Measurements from ENCODE around the gene LGALS7. TPM values are rescaled to one million over a fixed set of nuclear protein-coding genes. Genes with fewer than 3 reads are reported as not detected.

Gene LGALS7
- total RNA-seq, 2 experiments from 2014 or later = not detected

DNA sequence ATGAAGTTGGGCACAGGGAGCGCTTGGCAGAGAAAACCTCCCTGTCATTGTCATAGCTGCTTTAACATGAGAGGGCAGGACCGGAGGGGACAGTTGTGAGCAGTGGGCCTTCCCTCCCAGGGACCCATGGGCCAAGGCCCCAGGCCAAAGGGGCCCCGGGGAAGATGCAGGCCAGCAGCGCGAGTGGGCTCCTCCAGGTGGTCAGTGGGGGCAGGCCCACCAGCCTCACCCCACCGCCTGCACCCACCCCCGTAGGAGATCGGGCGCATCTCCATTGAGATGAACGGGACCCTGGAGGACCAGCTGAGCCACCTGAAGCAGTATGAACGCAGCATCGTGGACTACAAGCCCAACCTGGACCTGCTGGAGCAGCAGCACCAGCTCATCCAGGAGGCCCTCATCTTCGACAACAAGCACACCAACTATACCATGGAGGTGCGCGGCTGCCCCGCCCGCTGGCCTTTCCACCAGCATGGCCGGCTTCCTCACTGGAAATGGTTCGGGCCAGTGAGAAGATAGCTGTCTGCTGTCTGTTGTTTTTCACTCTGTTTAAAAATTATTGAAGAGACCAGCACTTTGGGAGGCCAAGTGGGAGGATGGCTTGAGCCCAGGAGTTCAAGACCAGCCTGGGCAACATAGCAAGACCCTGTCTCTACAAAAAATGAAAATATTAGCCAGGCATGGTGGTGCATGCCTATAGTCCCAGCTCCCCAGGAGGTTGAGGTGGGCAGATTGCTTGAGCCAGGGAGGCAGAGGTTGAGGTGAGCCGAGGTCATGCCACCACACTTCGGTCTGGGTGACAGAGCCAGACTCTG is 47.6 kb downstream of the LGALS7 start:
- Histone ChIP-seq H3K4me3 (ENCODE audit: low read length) (no peak overlapping the region), H3K4me1 (ENCODE audit: insufficient read depth, low read length) (peaks cover 17% of the 10 kb centered on the region), H3K9me3 (ENCODE audit: control insufficient read depth in 1 of 2, insufficient read depth in 1 of 2, low read length in 2 of 2) (no peaks in the 10 kb centered on the region), H3K36me3 (ENCODE audit: insufficient read depth, low read length) (peaks cover 74% of the 10 kb centered on the region), H3K27me3 (ENCODE audit: control insufficient read depth in 1 of 2, insufficient read depth in 2 of 2, low read length in 2 of 2) (no peaks in the 10 kb centered on the region), H3K27ac (ENCODE audit: low read depth in 1 of 2, low read length in 2 of 2) (no peak overlapping the region)
- Mint-ChIP-seq H3K4me1 (ENCODE audit: low read depth) (peaks cover 4% of the 10 kb centered on the region), H3K9me3 (no peaks in the 10 kb centered on the region), H3K27ac (no peak overlapping the region), H3K27me3 (no peaks in the 10 kb centered on the region), H3K4me3 (no peak overlapping the region), H3K36me3 (ENCODE audit: low read depth) (peaks cover 39% of the 10 kb centered on the region)
- DNase-seq = no peak
- ATAC-seq (ENCODE audit: poor library complexity) = no peak
- ChIA-PET CTCF (interaction anchor here (0.8 to 1.2 kb wide), 2 partner anchors 44 to 91 kb away, joined by 3 read pairs; no protein-coding TSS in a partner anchor), POLR2A (interaction anchor here (0.9 kb wide), 1 partner anchor 44 kb away, joined by 3 read pairs; no protein-coding TSS in a partner anchor)
- TF ChIP-seq, protein P1, sequence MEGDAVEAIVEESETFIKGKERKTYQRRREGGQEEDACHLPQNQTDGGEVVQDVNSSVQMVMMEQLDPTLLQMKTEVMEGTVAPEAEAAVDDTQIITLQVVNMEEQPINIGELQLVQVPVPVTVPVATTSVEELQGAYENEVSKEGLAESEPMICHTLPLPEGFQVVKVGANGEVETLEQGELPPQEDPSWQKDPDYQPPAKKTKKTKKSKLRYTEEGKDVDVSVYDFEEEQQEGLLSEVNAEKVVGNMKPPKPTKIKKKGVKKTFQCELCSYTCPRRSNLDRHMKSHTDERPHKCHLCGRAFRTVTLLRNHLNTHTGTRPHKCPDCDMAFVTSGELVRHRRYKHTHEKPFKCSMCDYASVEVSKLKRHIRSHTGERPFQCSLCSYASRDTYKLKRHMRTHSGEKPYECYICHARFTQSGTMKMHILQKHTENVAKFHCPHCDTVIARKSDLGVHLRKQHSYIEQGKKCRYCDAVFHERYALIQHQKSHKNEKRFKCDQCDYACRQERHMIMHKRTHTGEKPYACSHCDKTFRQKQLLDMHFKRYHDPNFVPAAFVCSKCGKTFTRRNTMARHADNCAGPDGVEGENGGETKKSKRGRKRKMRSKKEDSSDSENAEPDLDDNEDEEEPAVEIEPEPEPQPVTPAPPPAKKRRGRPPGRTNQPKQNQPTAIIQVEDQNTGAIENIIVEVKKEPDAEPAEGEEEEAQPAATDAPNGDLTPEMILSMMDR (IDR thresholded peaks at IDR 0.05) = no peak
- intact Hi-C loops (cut with DNase I, micrococcal nuclease) = no loop called here

DNA sequence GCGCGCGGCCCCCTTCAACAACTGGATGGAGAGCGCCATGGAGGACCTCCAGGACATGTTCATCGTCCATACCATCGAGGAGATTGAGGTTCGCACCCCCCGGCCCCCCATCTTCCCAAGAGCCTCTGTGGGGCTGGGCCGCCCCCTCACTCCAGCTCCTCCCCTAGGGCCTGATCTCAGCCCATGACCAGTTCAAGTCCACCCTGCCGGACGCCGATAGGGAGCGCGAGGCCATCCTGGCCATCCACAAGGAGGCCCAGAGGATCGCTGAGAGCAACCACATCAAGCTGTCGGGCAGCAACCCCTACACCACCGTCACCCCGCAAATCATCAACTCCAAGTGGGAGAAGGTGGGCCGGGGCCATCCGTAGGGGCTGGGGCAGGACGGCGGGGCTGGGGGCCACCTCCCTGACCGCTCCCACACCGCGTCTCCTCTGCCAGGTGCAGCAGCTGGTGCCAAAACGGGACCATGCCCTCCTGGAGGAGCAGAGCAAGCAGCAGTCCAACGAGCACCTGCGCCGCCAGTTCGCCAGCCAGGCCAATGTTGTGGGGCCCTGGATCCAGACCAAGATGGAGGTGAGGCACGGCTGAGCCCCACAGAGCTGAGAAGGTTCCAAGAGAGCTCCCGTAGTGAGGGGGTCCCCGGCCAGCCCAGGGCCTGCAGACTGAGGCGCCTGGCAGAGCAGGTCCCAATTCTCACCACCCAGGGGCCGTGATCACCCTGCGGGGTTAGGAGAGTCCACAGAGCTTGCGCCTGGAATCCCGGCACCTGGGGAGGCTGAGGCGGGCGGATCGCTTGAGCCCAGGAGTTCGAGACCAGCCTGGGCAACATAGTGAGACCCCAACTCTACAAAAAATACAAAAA is 49.1 kb downstream of the LGALS7 start:
- ChIA-PET POLR2A (no interaction called here), CTCF (interaction anchor here (0.8 to 0.9 kb wide), 2 partner anchors 38 to 90 kb away, joined by 3 to 4 read pairs; no protein-coding TSS in a partner anchor)
- peaks cover 78% of the 10 kb centered on the region for H3K36me3 ChIP-seq (ENCODE audit: insufficient read depth, low read length)
- TF ChIP-seq, protein P1 (IDR thresholded peaks at IDR 0.05) = no peak
- no peak for DNase-seq
- no peak overlapping the region for H3K4me3 ChIP-seq (ENCODE audit: low read length)
- Mint-ChIP-seq H3K4me3 (no peak overlapping the region), H3K4me1 (ENCODE audit: low read depth) (no peaks in the 10 kb centered on the region), H3K27ac (no peak overlapping the region), H3K9me3 (no peaks in the 10 kb centered on the region), H3K27me3 (no peaks in the 10 kb centered on the region), H3K36me3 (ENCODE audit: low read depth) (peaks cover 36% of the 10 kb centered on the region)
- H3K4me1 ChIP-seq (ENCODE audit: insufficient read depth, low read length) = peaks cover 13% of the 10 kb centered on the region
- intact Hi-C loops (cut with DNase I, micrococcal nuclease) = no loop called here
- no peaks in the 10 kb centered on the region for H3K27me3 ChIP-seq (ENCODE audit: control insufficient read depth in 1 of 2, insufficient read depth in 2 of 2, low read length in 2 of 2)
- no peak overlapping the region for H3K27ac ChIP-seq (ENCODE audit: low read depth in 1 of 2, low read length in 2 of 2)
- ATAC-seq (ENCODE audit: poor library complexity) = no peak
- no peaks in the 10 kb centered on the region for H3K9me3 ChIP-seq (ENCODE audit: control insufficient read depth in 1 of 2, insufficient read depth in 1 of 2, low read length in 2 of 2)

DNA sequence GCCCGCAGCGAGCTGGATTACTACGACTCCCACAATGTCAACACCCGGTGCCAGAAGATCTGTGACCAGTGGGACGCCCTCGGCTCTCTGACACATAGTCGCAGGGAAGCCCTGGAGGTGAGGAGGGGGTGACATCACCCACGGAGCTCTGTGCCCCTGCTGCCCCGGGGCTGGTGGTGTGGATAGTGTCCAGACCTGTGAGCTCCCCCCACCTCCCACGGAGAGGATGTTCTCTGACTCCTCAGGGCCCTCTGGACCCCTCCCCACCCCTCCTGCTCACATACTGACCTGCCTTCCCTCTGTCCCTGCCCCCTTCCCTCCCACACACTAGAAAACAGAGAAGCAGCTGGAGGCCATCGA is 49.7 kb downstream of the LGALS7 start:
- Histone ChIP-seq H3K27me3 (ENCODE audit: control insufficient read depth in 1 of 2, insufficient read depth in 2 of 2, low read length in 2 of 2) (no peaks in the 10 kb centered on the region), H3K9me3 (ENCODE audit: control insufficient read depth in 1 of 2, insufficient read depth in 1 of 2, low read length in 2 of 2) (no peaks in the 10 kb centered on the region), H3K27ac (ENCODE audit: low read depth in 1 of 2, low read length in 2 of 2) (no peak overlapping the region), H3K4me1 (ENCODE audit: insufficient read depth, low read length) (peaks cover 13% of the 10 kb centered on the region), H3K4me3 (ENCODE audit: low read length) (no peak overlapping the region), H3K36me3 (ENCODE audit: insufficient read depth, low read length) (peaks cover 77% of the 10 kb centered on the region)
- no peaks in the 10 kb centered on the region for H3K27me3 Mint-ChIP-seq
- peaks cover 40% of the 10 kb centered on the region for H3K36me3 Mint-ChIP-seq (ENCODE audit: low read depth)
- intact Hi-C loops (cut with DNase I, micrococcal nuclease) = no loop called here
- ChIA-PET CTCF (interaction anchor here (0.9 kb wide), 1 partner anchor 37 kb away, joined by 4 read pairs; no protein-coding TSS in a partner anchor), POLR2A (interaction anchor here (1.3 kb wide), 1 partner anchor 10 kb away, joined by 3 read pairs; no protein-coding TSS in a partner anchor)
- H3K4me1 Mint-ChIP-seq (ENCODE audit: low read depth) = no peaks in the 10 kb centered on the region
- H3K27ac Mint-ChIP-seq = no peak overlapping the region
- no peaks in the 10 kb centered on the region for H3K9me3 Mint-ChIP-seq
- H3K4me3 Mint-ChIP-seq = no peak overlapping the region
- DNase-seq (no peak), ATAC-seq (ENCODE audit: poor library complexity) (no peak)
- TF ChIP-seq, protein P1 (IDR thresholded peaks at IDR 0.05) = no peak

All from CD4-positive, alpha-beta T cell (primary cell).